ENCODE measurements around the gene FOXL1. TPM values are rescaled to one million over a fixed set of nuclear protein-coding genes. Genes with fewer than 3 reads are reported as not detected.

The FOXL1 gene
- total RNA-seq: 10 to 100 TPM in 1 of 8 experiments, 1 to 10 TPM in 1, under 1 TPM in 5, not detected in 1; 0.09 to 12.6 (median 0.38) TPM

GRCh38 chr16:86578061-86578599, at the start of gene FOXL1:
TSS of gene FOXL1 (plus strand) at chr16:86578549. CDS start at chr16:86578724, 175 bp downstream.
- no peak for ATAC-seq (replicated peaks in 6 of 8)
- Histone ChIP-seq H3K4me1 (replicated peaks in 1 of 2) (peaks cover 0 to 15% of the 10 kb centered on the region in 2 donors), H3K27ac (no peak within 1 kb of the TSS), H3K4me3 (peak within 1 kb of the TSS in 3 of 5 donors; percentile 17 to 26 (median 20))
- in situ Hi-C loops (cut with MboI; ENCODE audit: low pct_unique_long_range_greater_than_20kb in 2 of 9, low sequenced_read_pairs in 9 of 9, unreplicated experiment in 9 of 9): loop anchor here in 2 of 9 experiments (25.0 kb wide), 2 partner anchors 184 to 234 kb away; no protein-coding TSS in a partner anchor
- 6 to 100% (median 41%) methylated on average over 1 to 12 of the region's 13 CpGs; no CpG with 5 or more reads in 2 of the 10 experiments for WGBS, 10 experiments

DNA sequence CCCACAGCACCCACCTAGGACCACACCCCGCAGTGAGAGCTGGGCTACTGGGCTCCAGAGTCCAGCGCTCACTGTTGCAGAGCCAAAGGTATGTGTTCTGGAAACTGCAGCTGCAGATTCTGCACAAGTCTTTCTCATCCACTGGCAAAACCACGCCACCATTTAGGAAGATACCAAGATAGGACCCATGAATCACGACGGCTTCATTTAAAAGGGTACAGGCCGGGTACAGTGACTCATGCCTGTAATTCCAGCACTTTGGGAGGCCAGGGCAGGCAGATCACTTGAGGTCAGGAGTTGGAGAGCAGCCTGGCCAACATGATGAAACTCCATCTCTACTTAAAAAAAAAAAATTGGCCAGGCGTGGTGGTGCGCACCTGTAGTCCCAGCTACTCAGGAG, 49.2 kb upstream of the FOXL1 start:
- in situ Hi-C loops (cut with MboI; ENCODE audit: low pct_unique_long_range_greater_than_20kb in 2 of 9, low sequenced_read_pairs in 9 of 9, unreplicated experiment in 9 of 9): no loop called here
- ATAC-seq (replicated peaks in 6 of 8): no peak
- 53 to 100% (median 93%) methylated on average over 1 to 6 of the region's 8 CpGs; no CpG with 5 or more reads in 3 of the 10 experiments for WGBS, 10 experiments
- Histone ChIP-seq H3K4me3 (no peak overlapping the region), H3K4me1 (replicated peaks in 1 of 2) (no peaks in the 10 kb centered on the region), H3K27ac (no peak overlapping the region)

DNA sequence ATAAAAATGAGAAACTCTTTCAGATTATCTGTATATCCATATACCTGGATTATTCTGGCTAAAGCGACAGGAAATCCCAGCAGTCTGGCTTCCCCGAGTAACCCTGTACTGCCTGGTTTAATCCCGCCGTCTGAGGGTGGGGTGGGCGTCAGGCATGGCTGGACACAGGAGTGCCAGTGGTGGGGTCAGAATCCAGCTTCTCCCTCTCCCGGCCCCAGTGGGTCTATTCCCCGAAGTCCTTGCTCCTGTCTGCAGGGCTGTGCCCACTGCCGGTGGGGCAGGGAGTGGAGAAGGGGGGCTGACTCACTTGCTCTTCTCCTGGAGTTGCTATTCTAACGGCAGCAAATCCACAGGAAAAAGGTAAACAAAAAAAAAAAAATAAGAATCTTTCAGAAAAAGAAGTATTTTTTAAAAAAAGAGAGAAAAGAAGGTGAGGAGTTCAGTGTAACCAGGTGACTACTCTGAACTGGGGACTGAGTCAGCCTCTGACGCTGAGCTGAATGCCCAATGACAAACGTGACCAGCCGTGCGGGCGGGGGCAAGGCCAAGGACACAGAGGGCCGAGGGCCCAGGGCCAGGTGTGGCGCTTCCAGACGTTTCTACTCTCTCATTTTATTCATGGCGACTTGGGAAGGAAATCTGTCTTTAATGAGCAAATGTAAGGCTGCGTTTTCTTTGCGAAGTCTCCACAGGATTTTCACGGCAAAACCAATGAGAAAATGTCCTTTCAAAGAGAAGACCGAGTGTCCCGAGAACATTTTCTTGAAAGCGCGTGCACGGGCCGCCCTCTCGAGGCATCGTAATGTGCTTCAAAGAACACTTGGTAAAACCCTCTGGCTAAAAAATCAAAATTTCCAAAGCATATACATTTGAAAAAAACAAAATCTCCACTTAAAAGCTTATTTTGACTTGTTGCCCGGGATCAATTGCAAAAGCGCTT, 47.8 kb upstream of the FOXL1 start:
- in situ Hi-C loops (cut with MboI; ENCODE audit: low pct_unique_long_range_greater_than_20kb in 2 of 9, low sequenced_read_pairs in 9 of 9, unreplicated experiment in 9 of 9): no loop called here
- H3K27ac ChIP-seq: no peak overlapping the region
- no peak overlapping the region for H3K4me3 ChIP-seq
- WGBS, 10 experiments: 75 to 97% (median 86%) methylated on average over 5 to 27 of the region's 31 CpGs
- no peak for ATAC-seq (replicated peaks in 6 of 8)
- no peaks in the 10 kb centered on the region for H3K4me1 ChIP-seq (replicated peaks in 1 of 2)

- no peak for ATAC-seq (replicated peaks in 6 of 8)
- Histone ChIP-seq H3K4me1 (replicated peaks in 1 of 2) (no peaks in the 10 kb centered on the region), H3K4me3 (no peak overlapping the region), H3K27ac (no peak overlapping the region)
- WGBS, 10 experiments: 80 to 100% (median 95%) methylated on average over 1 to 2 of the region's 7 CpGs; no CpG with 5 or more reads in 5 of the 10 experiments
- in situ Hi-C loops (cut with MboI; ENCODE audit: low pct_unique_long_range_greater_than_20kb in 2 of 9, low sequenced_read_pairs in 9 of 9, unreplicated experiment in 9 of 9): no loop called here
Observed at GRCh38 chr16:86531191-86531545, 47.2 kb upstream of the FOXL1 start.

DNA sequence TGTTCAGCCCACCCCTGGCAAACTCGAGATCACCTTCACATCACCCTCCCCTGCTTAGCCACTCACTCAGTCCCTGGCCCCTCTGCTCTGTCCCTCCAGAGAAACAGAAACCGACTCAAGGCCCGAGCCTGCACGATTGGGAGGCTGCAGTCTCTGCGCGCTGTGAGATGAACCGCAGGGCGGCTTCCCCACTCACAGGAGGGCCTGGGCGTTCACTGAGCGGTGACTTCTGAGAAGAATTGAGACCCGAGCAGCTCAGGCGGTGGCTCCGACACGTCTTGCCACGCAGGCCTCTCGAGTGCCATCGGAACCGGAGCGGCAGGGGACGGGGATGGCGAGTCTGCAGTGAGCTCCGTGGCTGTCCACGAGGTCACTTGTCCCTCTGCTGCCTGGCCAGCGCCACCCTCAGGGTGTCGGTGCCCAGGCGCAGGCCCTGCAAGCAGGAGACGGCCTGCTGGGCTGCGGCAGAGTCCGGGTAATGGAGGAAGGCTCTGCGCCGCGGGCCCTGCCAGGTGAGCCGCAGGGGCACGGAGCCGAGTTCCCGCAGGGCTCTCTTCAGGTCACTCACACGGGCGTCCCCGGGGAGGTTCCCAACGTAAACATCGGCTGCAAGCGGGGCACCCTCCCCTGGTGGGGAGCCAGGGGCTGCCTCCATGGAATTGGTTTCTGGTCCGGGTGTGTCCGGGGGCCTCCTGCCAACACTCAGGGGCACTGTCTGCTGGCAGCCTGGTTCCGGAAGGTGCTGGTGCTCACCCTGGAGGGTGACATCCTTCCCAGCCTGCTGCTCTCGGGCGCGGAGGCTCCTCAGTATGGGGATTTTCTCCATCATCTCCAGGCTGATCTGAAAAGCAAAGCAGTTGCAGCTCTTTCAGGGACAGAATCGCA, 46.5 kb upstream of the FOXL1 start:
- 89 to 97% (median 93%) methylated on average over 6 to 13 of the region's 49 CpGs; no CpG with 5 or more reads in 7 of the 10 experiments for WGBS, 10 experiments
- in situ Hi-C loops (cut with MboI; ENCODE audit: low pct_unique_long_range_greater_than_20kb in 2 of 9, low sequenced_read_pairs in 9 of 9, unreplicated experiment in 9 of 9): no loop called here
- Histone ChIP-seq H3K4me1 (replicated peaks in 1 of 2) (no peaks in the 10 kb centered on the region), H3K4me3 (no peak overlapping the region), H3K27ac (no peak overlapping the region)
- ATAC-seq (replicated peaks in 6 of 8): peak in 1 of 8 experiments; percentile 6

DNA sequence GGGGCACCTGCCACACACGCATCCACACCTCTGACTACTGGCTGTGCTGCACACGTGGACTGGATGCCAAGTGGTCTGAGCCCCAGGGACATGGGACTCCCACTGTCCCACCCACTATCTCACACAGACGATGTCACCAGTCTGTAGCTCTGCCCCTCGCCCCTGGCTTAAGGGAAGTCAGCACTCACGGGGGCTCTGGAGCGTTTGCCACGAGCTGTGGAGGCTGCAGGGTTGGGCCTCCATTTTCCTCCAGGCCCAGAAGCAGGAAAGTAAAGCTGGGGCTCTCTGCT, 45.9 kb upstream of the FOXL1 start:
- 80 to 100% (median 90%) methylated on average over 1 of the region's 7 CpGs; no CpG with 5 or more reads in 6 of the 10 experiments for WGBS, 10 experiments
- in situ Hi-C loops (cut with MboI; ENCODE audit: low pct_unique_long_range_greater_than_20kb in 2 of 9, low sequenced_read_pairs in 9 of 9, unreplicated experiment in 9 of 9): no loop called here

GRCh38 chr16:86533076-86533475, 45.3 kb upstream of the FOXL1 start:
- Histone ChIP-seq H3K27ac (no peak overlapping the region), H3K4me1 (replicated peaks in 1 of 2) (no peaks in the 10 kb centered on the region), H3K4me3 (no peak overlapping the region)
- WGBS, 10 experiments: 91 to 100% (median 93%) methylated on average over 1 to 8 of the region's 8 CpGs; no CpG with 5 or more reads in 1 of the 10 experiments
- in situ Hi-C loops (cut with MboI; ENCODE audit: low pct_unique_long_range_greater_than_20kb in 2 of 9, low sequenced_read_pairs in 9 of 9, unreplicated experiment in 9 of 9): no loop called here
- ATAC-seq (replicated peaks in 6 of 8): no peak

More for the DNA sequence above, 45.9 kb upstream of the FOXL1 start:
- no peaks in the 10 kb centered on the region for H3K4me1 ChIP-seq (replicated peaks in 1 of 2)
- ATAC-seq (replicated peaks in 6 of 8): peak in 1 of 8 experiments; percentile 13
- no peak overlapping the region for H3K27ac ChIP-seq
- H3K4me3 ChIP-seq: no peak overlapping the region

DNA sequence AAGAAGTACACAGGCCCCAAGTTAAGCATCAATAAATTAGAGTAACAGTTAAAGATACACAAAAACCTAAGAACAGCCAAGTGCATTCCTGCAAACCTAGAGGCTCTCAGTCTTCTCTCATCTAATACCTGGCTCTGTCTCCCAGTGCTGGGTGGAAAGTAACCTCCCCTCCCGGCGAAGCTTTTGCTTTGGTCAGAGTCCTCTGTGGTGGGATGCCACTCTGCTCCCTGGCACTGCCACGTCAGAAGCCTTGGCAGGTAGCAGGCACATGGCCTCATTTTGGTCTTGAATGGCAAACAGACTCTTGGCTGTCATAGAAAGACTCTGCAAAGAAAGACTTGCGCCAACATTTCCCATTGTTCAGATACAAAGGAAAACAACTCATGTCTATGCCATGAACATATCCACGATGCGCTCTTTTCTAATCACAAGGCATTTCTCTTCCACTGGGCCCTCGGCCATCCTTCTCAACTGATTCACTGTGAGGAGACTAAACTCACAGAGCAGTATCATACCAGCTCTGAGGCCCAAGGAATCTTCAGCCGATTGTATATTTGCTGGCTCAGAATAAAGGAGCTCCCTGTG, 44.5 kb upstream of the FOXL1 start:
- Histone ChIP-seq H3K27ac (no peak overlapping the region), H3K4me3 (no peak overlapping the region), H3K4me1 (replicated peaks in 1 of 2) (no peaks in the 10 kb centered on the region)
- peak in 2 of 8 experiments; percentile 22 to 80 for ATAC-seq (replicated peaks in 6 of 8)
- 80 to 100% (median 80%) methylated on average over 1 to 6 of the region's 8 CpGs; no CpG with 5 or more reads in 5 of the 10 experiments for WGBS, 10 experiments
- in situ Hi-C loops (cut with MboI; ENCODE audit: low pct_unique_long_range_greater_than_20kb in 2 of 9, low sequenced_read_pairs in 9 of 9, unreplicated experiment in 9 of 9): no loop called here

GRCh38 chr16:86534779-86535615, 43.4 kb upstream of the FOXL1 start:
- in situ Hi-C loops (cut with MboI; ENCODE audit: low pct_unique_long_range_greater_than_20kb in 2 of 9, low sequenced_read_pairs in 9 of 9, unreplicated experiment in 9 of 9): no loop called here
- WGBS, 10 experiments: 70 to 100% (median 90%) methylated on average over 2 to 6 of the region's 18 CpGs; no CpG with 5 or more reads in 2 of the 10 experiments
- Histone ChIP-seq H3K4me3 (no peak overlapping the region), H3K27ac (no peak overlapping the region), H3K4me1 (replicated peaks in 1 of 2) (no peaks in the 10 kb centered on the region)
- no peak for ATAC-seq (replicated peaks in 6 of 8)

DNA sequence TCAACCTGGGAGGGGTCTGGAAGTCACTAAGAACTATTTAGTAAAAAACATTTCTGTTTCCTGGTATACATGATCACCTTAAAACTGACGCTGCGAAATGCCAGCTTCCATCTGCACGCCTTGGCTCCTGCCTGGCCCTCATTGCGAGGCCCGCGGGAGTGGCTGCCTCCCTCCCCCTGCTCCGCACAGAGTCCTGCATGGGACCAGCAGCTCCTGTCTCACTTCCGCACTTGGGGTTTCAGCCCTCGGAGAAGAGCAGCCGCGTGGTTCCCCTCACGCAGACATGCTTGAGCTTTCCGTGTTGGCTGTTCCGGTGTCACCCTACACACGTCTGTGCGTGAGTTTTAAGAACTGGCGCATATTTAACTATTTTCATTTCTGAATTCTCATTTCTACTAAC, 41.7 kb upstream of the FOXL1 start:
- in situ Hi-C loops (cut with MboI; ENCODE audit: low pct_unique_long_range_greater_than_20kb in 2 of 9, low sequenced_read_pairs in 9 of 9, unreplicated experiment in 9 of 9): no loop called here
- ATAC-seq (replicated peaks in 6 of 8): no peak

DNA sequence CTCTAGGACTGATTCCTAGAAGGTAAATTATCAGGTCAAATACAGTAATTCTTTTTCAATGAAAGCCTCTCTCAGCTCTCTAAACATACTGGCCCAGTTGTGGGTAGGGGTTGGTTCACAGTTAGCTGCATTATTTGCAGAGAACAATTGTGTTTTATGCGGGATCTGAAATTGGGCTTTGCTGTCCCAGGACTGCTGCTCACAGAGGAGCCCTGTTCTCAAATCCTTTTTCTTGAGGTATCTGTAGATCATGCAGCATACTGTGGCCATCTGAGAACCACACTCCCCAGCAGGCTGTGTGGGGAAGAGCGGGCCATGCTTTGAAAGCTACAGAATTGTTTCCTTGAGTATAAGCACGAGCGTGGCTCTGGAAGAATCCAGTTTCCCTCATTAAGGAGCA, 40.9 kb upstream of the FOXL1 start:
- Histone ChIP-seq H3K4me1 (replicated peaks in 1 of 2) (no peaks in the 10 kb centered on the region), H3K27ac (no peak overlapping the region), H3K4me3 (no peak overlapping the region)
- no peak for ATAC-seq (replicated peaks in 6 of 8)
- in situ Hi-C loops (cut with MboI; ENCODE audit: low pct_unique_long_range_greater_than_20kb in 2 of 9, low sequenced_read_pairs in 9 of 9, unreplicated experiment in 9 of 9): no loop called here
- 80 to 100% (median 94%) methylated on average over 1 to 2 of the region's 4 CpGs; no CpG with 5 or more reads in 4 of the 10 experiments for WGBS, 10 experiments

More for the DNA sequence above, 41.7 kb upstream of the FOXL1 start:
- Histone ChIP-seq H3K4me1 (replicated peaks in 1 of 2) (no peaks in the 10 kb centered on the region), H3K4me3 (no peak overlapping the region), H3K27ac (no peak overlapping the region)
- 87 to 100% (median 96%) methylated on average over 2 to 12 of the region's 17 CpGs; no CpG with 5 or more reads in 3 of the 10 experiments for WGBS, 10 experiments

Measured in motor neuron (in vitro differentiated cells).